GM19463 (cell line): ENCODE results near the gene SRSF11.
"Not testable (repeated sequence)": the region's sequence is repeated elsewhere in the genome, so short reads cannot be mapped to it uniquely, and the experiment has no call there.

Source experiments
- ATAC-seq: cut with Tn5 transposase; IDR thresholded peaks from one replicate; pipeline ENCODE4 v1.9.1; 2021; ENCODE audit warnings: mild to moderate bottlenecking, moderate library complexity; ENCODE audit not compliant: unreplicated experiment

The SRSF11 gene

DNA sequence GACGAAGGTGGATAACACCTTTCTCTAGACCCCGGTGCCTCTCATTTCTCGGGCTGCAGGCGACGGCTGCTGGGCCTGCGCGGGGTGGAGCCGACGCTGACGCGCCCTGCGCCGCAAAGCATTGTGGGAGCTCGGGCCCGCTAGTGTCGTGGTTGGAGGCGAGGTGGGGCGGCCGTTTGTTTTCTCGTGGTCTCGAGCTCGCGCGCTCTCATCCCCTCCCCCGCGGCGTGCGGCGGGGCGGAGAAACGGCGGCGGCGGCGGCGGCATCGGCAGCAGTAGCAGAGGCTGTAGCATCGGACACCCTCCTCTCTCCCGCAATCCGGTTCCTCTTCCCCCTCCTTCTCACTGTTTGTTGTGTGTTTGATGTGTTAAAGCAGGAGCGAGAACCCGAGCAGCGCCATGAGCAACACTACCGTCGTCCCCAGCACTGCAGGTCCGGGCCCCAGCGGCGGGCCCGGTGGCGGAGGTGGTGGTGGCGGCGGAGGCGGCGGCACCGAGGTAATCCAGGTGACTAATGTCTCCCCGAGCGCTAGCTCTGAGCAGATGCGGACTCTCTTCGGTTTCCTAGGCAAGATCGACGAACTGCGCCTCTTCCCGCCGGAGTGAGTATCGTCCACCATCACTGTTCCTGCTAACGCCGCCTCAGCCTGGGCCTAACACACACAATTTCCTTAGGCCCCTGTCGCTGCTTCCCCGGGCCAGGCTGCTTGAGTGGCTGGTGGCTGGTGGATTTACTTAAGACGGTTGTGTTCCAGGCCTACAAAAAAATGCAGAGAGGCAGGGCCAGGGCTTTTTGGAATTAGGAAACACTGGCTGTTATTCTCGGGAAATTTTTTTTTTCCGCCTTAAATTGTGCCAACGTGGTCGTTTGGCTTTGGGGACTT, at the start of gene SRSF11:
Gene SRSF11 (plus strand): TSS at position 143 of the 884 bp plus-strand sequence. CDS start 257 bp downstream, at position 400.
- peak; percentile 94 for ATAC-seq

DNA sequence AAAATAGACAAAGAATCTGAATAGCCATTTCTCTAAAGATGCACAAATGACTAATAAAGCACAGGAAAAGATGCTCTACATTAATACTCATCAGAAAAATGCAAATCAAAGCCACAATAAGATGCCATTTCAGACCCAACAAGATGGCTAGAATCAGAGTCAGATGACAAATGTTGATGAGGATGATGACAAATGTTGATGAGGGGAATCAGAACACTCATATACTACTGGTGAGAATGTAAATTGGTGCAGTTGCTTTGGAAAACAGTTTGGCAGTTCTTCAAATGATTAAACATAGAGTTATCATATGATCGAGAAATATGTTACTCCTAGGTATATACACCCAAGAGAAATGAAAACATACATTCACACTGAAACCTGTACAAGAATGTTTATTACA, 49.7 kb upstream of the SRSF11 start:
- no peak for ATAC-seq

GRCh38 chr1:70185181-70185580, 36.0 kb upstream of the SRSF11 start:
- ATAC-seq, result not testable (repeated sequence)

GRCh38 chr1:70188522-70188921, 32.7 kb upstream of the SRSF11 start:
- no peak for ATAC-seq

DNA sequence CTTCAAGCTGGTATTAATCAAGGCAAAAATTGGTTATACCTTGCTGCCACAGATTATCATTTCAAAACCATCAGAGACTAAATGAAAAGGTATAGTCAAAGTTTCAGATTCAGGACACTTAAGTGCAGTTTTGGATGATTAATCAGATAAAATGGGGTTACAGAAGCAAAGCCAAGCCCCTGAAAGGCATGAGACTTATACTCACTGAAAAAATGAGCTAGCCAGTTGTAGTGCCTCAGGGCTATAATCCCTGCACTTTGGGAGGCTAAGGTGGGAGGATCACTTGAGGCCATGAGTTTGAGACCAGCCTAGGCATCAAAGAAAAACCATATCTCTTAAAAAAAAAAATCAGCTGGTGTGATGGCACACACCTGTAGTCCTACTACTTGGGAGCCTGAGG, 31.0 kb upstream of the SRSF11 start:
- ATAC-seq, result no peak

DNA sequence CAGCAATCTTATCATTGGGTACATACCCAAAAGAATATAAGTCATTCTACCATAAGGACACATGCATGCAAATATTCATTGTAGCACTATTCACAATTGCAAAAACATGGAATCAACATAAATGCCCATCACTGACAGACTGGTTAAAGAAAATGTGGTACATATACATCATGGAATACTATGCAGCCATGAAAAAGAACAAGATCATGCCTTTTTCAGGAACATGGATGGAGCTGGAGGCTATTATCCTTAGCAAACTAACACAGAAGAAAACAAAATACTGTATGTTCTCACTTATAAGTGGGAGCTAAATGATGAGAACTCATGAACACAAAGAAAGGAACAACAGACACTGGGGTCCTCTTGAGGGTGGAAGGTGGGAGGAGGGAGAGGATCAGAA, 28.7 kb upstream of the SRSF11 start:
- ATAC-seq, result not testable (repeated sequence)

DNA sequence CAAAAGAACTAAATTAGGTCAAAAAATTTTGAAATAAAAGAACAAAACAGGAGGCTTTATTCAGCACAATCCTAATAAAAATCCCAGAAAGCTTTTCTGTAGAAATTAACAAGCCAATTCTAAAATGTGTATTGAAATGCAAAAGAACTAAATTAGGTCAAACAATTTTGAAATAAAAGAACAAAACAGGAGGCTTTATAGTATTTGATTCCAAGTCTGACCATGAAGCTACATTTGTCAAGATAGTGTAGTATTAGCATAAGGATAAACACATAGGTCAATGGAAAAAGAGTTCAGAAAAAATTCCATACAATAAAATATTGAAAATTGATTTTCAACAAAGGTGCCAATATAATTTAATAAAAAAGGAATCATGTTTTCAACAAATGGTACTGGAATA, 26.6 kb upstream of the SRSF11 start:
- no peak for ATAC-seq

GRCh38 chr1:70195342-70195741, 25.8 kb upstream of the SRSF11 start:
- peak; percentile 85 for ATAC-seq

GRCh38 chr1:70196333-70196732, 24.8 kb upstream of the SRSF11 start:
- ATAC-seq, result no peak

DNA sequence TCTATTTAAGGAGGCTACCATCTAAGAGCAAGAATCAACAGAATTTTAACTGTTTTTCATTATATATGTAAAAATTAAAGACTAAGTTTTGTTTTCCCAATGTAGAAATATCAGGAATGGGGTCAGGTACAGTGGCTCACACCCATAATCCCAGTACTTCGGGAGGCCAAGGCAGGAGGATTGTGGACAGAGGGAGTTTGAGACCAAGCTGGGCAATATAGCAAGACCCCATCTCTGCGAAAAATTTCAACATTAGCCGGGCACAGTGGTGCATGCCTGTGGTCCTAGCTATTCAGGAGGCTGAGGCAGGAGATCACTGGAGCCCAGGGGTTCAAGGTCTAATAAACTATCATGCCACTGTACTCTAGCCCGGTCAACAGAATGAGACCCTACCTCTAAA, 21.1 kb upstream of the SRSF11 start:
- no peak for ATAC-seq

DNA sequence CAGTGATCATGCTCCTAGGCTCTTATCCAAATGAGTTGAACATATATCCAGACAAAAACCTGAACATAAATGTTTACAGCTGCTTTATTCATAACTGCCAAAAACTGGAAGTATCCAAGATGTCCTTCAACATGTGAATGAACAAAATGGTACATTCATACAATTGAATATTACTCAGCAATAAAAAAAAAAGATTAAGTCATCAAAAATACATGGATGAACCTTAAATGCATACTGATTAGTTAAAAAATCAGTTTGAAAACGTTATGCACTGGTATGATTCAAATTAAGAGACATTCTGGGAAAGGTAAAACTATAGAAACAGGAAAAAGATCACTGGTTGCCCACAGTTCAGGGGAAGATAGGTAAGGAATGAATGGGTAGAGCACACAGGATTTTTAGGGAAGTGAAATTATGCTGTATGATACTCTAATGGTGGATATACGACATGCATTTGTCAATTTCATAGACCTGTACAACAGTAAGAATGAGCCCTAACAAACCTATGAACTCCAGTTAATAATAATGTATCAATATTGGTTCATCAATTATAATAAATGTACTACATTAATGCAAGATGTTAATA, 18.9 kb upstream of the SRSF11 start:
- no peak for ATAC-seq

DNA sequence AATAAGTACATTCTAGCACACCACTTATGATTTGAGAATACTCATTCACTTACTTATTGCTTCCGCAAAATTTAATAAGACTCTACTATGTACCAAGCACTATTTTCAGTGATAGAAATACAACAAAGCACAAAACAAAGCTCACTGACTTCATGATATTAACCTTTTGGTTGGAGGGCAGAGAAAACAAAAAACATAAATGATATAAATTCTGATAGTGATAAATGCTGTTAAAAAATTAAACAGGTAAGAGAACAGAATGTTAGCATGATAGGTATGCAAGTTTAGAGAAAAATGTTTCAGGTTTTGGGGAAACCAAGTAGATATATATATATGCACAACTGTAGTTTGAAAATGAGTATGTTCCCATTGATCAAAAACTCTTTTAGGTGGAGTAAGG, 17.0 kb upstream of the SRSF11 start:
- ATAC-seq, result no peak

DNA sequence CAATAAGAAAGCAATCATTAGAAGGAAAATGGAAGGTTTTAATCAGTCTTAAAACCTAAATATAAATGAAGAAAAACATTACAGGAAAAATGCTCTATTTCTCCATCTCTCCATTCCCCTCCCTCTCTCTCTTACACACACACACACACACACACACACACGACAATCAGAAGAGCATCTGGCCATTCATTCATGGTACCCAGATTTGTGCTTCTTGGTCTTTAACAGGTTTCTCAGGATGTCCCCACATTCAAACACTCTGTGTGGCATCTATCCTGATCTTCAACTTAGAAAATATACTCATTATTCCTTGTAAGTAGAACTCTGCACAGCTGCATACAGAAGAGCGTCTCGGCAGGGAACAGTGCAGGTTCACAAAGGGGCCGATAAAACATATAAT, 16.6 kb upstream of the SRSF11 start:
- ATAC-seq, result no peak

GRCh38 chr1:70205071-70205433, 16.1 kb upstream of the SRSF11 start:
- ATAC-seq, result peak; percentile 31

DNA sequence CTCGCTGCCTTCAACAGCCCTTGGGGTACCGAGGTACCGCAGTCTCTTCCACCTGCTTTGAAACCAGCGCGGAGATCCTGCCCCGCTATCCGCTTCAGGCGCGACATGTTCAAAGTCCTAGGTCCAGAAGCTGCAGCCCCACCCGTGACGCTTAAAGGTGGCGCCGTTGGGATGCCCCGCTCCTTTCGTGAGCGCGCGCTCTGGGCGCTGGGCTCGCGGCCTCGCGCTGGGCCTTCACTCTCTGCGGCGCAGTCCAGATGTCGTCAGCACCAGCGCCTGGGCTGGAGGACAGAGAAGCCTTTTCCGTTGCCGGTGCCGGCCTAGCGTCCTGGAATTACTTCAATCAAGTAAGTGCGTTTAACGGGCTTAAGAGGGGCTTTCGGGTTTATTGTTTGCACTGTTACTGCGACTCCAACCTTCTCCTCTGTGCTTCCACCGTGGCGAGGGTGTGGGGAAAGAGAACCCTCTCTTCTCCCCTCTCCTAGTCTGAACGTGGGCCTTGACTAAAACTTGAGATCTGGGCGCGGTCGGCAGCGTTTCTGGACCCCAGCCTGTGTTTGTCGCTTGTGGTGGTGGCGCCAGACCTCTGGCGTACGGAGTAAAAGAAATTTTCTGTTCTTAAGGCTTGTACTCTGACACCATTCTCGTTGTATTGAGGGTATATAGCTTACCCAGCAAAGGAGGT, 15.6 kb upstream of the SRSF11 start, which contains the start of gene LRRC40:
Gene LRRC40 (minus strand): TSS at position 146 of the 685 bp plus-strand sequence. CDS start 39 bp downstream, at position 107.
- peak; percentile 88 for ATAC-seq

- not testable (repeated sequence) for ATAC-seq
These were observed 14.3 kb upstream of the SRSF11 start for GRCh38 chr1:70206833-70207232.

DNA sequence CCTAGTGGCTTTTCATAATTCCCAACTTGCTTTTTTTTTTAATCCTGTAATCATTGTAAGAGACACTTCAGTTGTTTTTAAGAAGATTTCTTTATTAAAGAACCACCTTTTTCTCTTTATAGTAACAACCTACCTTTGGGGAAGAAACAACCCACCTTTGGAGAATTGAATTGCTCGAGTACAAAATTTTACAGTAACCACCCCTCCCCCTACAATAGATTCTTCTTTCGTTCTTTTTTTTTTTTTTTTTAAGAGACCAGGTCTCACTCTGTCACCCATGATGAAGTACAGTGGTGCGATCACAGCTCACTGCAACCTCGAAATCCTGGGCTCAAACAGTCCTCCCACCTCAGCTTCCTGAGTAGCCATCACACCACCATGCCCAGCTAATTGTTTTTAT, 13.7 kb upstream of the SRSF11 start:
- ATAC-seq, result no peak

- no peak for ATAC-seq
These were observed 12.9 kb upstream of the SRSF11 start for GRCh38 chr1:70208292-70208691.

GRCh38 chr1:70210820-70211219, 10.4 kb upstream of the SRSF11 start:
- ATAC-seq, result no peak

DNA sequence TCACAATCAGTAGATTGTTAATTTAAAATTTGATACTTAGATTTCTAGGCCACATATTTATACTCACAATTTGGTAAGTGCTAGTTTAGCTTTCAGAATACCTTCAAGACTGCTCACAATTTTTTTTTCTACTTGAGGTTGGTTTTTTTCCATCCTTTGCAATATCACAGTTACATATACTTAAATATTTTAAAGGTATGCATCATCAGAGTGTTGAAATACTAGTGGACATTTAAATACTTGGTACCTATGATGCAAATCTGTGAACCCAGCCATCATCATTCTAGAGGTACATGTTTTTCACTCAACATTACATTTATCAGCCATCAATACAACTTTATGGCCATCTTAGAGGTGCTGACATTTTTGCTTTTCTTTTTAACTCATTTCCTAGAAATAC, 9.6 kb upstream of the SRSF11 start:
- ATAC-seq, result no peak

- ATAC-seq, result no peak
These were observed 1.2 kb upstream of the SRSF11 start for GRCh38 chr1:70220015-70220414.
